Adipocyte (in vitro differentiated cells): ENCODE data around the gene CDKN2AIP.

Experiments
- DNase-seq: peaks from one replicate; pipeline ENCODE4 v3.0.0-alpha.2; 2015; ENCODE audit warnings: low read depth
- H3K27me3 ChIP-seq: replicated peaks from 2 replicates; pipeline ENCODE4 v1.7.0; 2013; ENCODE audit warnings: mild to moderate bottlenecking, low read length, moderate library complexity; ENCODE audit not compliant: control insufficient read depth, insufficient read depth
- H3K36me3 ChIP-seq: 2 replicates; pipeline ENCODE4 v1.7.0; 2013; ENCODE audit warnings: low read length, mild to moderate bottlenecking, moderate library complexity; ENCODE audit not compliant: control insufficient read depth, insufficient read depth, severe bottlenecking
- H3K4me1 ChIP-seq: 2 replicates; pipeline ENCODE4 v1.7.0; 2013; ENCODE audit warnings: mild to moderate bottlenecking, low read length, moderate library complexity; ENCODE audit not compliant: control insufficient read depth, insufficient read depth
- H3K4me3 ChIP-seq: 2 replicates; pipeline ENCODE4 v1.7.0; 2013; ENCODE audit warnings: mild to moderate bottlenecking, low read length, moderate library complexity
- H3K9ac ChIP-seq: 2 replicates; pipeline ENCODE4 v1.7.0; 2013; ENCODE audit warnings: mild to moderate bottlenecking, low read length, moderate library complexity
- H3K9me3 ChIP-seq: 2 replicates; pipeline ENCODE4 v1.7.0; 2013; ENCODE audit warnings: mild to moderate bottlenecking, low read length, moderate library complexity; ENCODE audit not compliant: control insufficient read depth

Gene CDKN2AIP, protein sequence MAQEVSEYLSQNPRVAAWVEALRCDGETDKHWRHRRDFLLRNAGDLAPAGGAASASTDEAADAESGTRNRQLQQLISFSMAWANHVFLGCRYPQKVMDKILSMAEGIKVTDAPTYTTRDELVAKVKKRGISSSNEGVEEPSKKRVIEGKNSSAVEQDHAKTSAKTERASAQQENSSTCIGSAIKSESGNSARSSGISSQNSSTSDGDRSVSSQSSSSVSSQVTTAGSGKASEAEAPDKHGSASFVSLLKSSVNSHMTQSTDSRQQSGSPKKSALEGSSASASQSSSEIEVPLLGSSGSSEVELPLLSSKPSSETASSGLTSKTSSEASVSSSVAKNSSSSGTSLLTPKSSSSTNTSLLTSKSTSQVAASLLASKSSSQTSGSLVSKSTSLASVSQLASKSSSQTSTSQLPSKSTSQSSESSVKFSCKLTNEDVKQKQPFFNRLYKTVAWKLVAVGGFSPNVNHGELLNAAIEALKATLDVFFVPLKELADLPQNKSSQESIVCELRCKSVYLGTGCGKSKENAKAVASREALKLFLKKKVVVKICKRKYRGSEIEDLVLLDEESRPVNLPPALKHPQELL

GRCh38 chr4:183444214-183445096 is at the start of gene CDKN2AIP:
TSS of gene CDKN2AIP (plus strand) at chr4:183444636. CDS start at chr4:183444798, 162 bp downstream.
- Histone ChIP-seq H3K36me3 (peaks cover 38% of the 10 kb centered on the region), H3K9me3 (no peaks in the 10 kb centered on the region)

GRCh38 chr4:183395395-183395794 is 49.0 kb upstream of the CDKN2AIP start:
- Histone ChIP-seq H3K36me3 (no peaks in the 10 kb centered on the region), H3K9ac (no peak overlapping the region), H3K9me3 (no peaks in the 10 kb centered on the region), H3K27me3 (peaks cover 12% of the 10 kb centered on the region), H3K4me1 (peaks cover 5% of the 10 kb centered on the region), H3K4me3 (no peak overlapping the region)
- no peak for DNase-seq

More at GRCh38 chr4:183444214-183445096, at the start of gene CDKN2AIP:
- H3K27me3 ChIP-seq: no peaks in the 10 kb centered on the region
- H3K9ac ChIP-seq: peak within 1 kb of the TSS; percentile 98
- peaks cover 48% of the 10 kb centered on the region for H3K4me1 ChIP-seq
- peak; percentile 97 for DNase-seq
- peak within 1 kb of the TSS; percentile 92 for H3K4me3 ChIP-seq

GRCh38 chr4:183396227-183396637 is 48.2 kb upstream of the CDKN2AIP start:
- Histone ChIP-seq H3K36me3 (no peaks in the 10 kb centered on the region), H3K9me3 (no peaks in the 10 kb centered on the region), H3K9ac (no peak overlapping the region), H3K27me3 (peaks cover 7% of the 10 kb centered on the region), H3K4me1 (peaks cover 5% of the 10 kb centered on the region), H3K4me3 (no peak overlapping the region)
- no peak for DNase-seq

DNA sequence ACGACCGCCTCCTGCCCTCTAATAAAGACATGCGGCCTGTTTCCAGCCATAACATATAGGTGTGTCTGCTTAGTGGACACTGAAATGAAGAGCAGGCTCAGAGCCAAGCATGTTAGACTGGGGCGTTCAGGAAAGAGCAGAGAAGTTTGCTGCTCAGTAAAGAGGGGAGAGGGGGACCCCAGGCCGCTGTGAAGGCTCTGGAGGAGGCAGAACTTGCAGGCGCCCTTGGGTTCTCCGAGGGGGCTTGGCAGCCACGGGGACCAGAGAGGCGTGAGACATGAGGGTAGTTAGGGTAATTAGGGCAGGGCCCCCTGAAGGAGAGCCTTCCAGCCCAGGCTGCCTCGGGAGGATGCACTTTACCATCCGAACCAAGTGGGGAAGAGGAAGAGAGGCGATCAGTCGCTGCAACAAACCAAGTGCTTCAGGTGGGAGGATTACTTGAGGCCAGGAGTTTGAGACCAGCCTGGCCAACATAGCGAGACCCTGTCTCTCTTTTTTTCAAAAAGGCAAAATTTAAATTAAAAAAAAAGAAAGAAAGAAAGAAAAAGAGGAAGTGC is 46.6 kb upstream of the CDKN2AIP start:
- H3K9ac ChIP-seq: peak overlapping the region; percentile 87
- peak overlapping the region; percentile 82 for H3K4me3 ChIP-seq
- no peak for DNase-seq
- peaks cover 4% of the 10 kb centered on the region for H3K27me3 ChIP-seq
- no peaks in the 10 kb centered on the region for H3K36me3 ChIP-seq
- peaks cover 5% of the 10 kb centered on the region for H3K4me1 ChIP-seq
- no peaks in the 10 kb centered on the region for H3K9me3 ChIP-seq

DNA sequence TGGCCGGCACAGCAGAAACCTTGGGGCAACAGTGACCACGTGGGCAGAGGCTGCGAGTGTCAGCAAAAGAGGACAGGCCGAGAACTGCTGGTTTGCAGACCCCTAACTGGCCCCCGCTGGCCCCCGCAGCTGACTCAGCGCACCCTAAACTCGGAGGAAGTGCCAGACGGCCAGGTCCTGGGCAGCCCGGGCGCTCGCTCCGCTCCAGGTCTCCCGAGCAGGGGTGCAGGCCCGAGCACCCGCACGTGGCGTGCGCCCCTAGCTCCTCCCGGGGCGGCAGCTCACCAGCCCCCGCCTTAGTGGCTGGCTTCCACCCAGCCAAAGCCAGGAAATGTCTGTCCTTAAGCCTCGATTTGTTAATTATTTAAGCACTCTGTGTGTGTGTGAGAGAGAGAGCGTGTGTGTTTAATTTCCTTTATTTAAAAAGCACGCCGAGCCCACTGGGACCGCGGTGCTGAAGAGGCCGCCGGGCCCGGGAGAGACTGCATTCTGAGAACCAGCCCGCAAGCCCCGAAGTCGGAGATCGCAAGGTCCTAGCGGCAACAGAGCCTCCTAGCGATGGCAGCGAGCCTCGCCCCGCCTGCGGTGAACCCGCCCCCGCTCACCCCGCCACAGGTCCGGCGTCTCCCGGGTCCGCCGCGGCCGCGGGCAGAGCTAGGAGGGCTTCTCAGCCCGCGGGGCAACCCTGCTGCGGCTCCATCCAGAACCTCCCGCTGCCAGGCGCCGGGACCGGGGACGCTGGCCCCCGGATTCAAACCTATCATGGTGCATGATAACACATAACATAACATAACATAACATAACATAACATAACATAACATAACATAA is 45.9 kb upstream of the CDKN2AIP start:
- Histone ChIP-seq H3K27me3 (peaks cover 4% of the 10 kb centered on the region), H3K9ac (peak overlapping the region; percentile 87), H3K9me3 (no peaks in the 10 kb centered on the region), H3K4me1 (peaks cover 5% of the 10 kb centered on the region), H3K4me3 (peak overlapping the region; percentile 82), H3K36me3 (no peaks in the 10 kb centered on the region)
- DNase-seq: peak; percentile 87

DNA sequence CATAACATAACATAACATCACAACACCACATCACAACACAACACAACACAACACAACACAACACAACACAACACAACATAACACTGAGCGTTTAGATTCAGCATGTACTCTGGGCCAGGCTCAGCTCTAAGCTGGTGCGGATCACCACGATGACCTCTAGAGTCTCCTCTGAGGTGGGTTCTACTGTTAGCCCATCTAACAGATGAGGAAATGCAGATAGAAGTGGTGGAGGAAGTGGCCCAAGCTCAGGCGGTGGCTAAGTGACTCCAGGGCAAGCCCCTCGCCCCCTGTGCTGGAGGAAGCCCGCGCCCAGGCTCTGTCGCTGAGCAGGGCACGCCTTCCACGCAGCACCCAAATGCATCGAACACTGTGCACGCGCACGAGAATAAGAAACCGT is 45.3 kb upstream of the CDKN2AIP start:
- H3K4me1 ChIP-seq: peaks cover 5% of the 10 kb centered on the region
- H3K9me3 ChIP-seq: no peaks in the 10 kb centered on the region
- DNase-seq: no peak
- H3K27me3 ChIP-seq: no peaks in the 10 kb centered on the region
- peak overlapping the region; percentile 82 for H3K4me3 ChIP-seq
- no peaks in the 10 kb centered on the region for H3K36me3 ChIP-seq
- peak overlapping the region; percentile 87 for H3K9ac ChIP-seq

GRCh38 chr4:183399616-183400015 is 44.8 kb upstream of the CDKN2AIP start:
- Histone ChIP-seq H3K4me3 (no peak overlapping the region), H3K36me3 (no peaks in the 10 kb centered on the region), H3K9ac (no peak overlapping the region), H3K27me3 (peaks cover 4% of the 10 kb centered on the region), H3K9me3 (no peaks in the 10 kb centered on the region), H3K4me1 (peaks cover 5% of the 10 kb centered on the region)
- DNase-seq: no peak

DNA sequence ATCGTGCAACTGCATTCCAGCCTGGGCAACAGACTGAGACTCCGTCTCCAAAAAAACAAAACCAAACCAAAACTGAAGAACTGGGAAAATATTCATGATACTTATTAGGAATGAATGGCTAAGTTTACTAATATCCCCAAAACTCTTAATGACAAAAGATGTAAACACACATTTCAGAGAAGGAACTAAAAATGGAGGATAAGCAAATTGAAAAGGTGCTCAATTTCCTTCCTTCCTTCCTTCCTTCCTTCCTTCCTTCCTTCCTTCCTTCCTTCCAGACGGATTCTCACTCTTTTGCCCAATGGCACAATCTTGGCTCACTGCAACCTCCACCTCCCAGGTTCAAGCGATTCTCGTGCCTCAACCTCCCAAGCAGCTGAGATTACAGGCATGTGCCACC is 44.4 kb upstream of the CDKN2AIP start:
- Histone ChIP-seq H3K4me3 (no peak overlapping the region), H3K4me1 (peaks cover 5% of the 10 kb centered on the region), H3K9me3 (no peaks in the 10 kb centered on the region), H3K27me3 (peaks cover 4% of the 10 kb centered on the region), H3K36me3 (no peaks in the 10 kb centered on the region), H3K9ac (no peak overlapping the region)
- DNase-seq: no peak

GRCh38 chr4:183401473-183401872 is 43.0 kb upstream of the CDKN2AIP start:
- Histone ChIP-seq H3K4me1 (peaks cover 5% of the 10 kb centered on the region), H3K9me3 (no peaks in the 10 kb centered on the region), H3K36me3 (no peaks in the 10 kb centered on the region), H3K27me3 (peaks cover 4% of the 10 kb centered on the region), H3K9ac (no peak overlapping the region), H3K4me3 (no peak overlapping the region)
- DNase-seq: no peak

GRCh38 chr4:183402771-183403170 is 41.7 kb upstream of the CDKN2AIP start:
- Histone ChIP-seq H3K36me3 (no peaks in the 10 kb centered on the region), H3K4me1 (peaks cover 5% of the 10 kb centered on the region), H3K9ac (no peak overlapping the region), H3K27me3 (peaks cover 4% of the 10 kb centered on the region), H3K9me3 (no peaks in the 10 kb centered on the region), H3K4me3 (no peak overlapping the region)
- no peak for DNase-seq
